Activated CD8-positive, alpha-beta memory T cell treated with anti-CD3 and anti-CD28 coated beads, Interleukin-2, amount 50 U/mL, for 24 hours (primary cell): ENCODE measurements around the gene STRN.
"Not testable (repeated sequence)": the region's sequence is repeated elsewhere in the genome, so short reads cannot be mapped to it uniquely, and the experiment has no call there.

Experiments
- DNase-seq: peaks from one replicate; pipeline ENCODE4 v3.0.0-alpha.2; 2020; ENCODE audit errors: extremely low read depth

Gene STRN

DNA sequence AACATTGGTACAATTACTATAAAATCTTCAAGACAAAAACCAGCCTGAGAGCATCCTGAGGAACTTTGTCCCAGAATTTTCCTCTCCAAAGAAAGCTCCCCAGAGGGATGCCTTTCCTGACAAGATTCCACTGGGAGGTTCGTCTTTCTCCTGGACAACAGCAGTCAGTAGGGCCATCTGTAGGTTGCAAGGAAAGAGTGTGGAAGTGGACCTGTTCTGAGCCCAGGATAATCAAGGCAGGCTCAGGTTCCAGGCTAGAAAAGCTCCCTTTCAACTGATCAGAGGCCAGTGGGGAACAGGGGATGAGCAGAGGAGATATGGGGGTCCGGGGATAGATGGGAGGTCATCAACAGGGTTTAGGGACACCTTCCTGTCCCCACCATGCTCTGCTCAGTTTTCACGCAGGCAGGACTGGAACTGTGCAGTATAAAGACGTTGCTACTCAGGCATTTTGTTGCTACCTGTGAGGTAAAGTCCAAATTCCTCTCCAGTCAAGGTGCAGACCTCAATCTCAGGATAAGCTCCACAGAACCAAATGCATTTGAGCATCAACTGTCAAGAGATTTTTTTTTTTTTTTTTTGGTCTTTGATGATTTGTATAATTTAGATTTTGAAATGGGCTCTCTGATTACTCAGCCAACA, 126.2 kb downstream of the STRN start:
- DNase-seq = no peak

GRCh38 chr2:36834731-36835524, 131.4 kb downstream of the STRN start:
- no peak for DNase-seq

GRCh38 chr2:36834203-36834602, 132.1 kb downstream of the STRN start:
- DNase-seq = no peak

DNA sequence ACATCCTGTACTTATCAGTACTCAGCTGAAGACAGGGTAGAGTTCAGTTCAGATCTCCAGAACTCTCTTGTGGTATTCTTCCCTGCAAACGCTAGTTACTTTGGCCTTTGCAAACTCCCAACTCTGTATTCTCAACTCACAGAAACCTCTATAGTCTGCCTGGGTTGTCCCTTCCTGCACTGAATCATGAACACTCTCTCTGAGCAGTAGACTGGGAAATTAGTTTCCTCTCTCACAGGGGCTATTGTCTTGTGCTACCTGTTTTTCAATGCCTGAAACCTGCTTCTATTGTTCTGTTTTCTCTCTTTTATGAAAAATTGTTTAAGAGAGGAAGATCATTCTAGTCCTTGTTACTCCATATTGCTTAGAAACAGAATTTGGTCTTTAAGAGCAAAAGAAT, 135.2 kb downstream of the STRN start:
- no peak for DNase-seq

- DNase-seq = not testable (repeated sequence)
Measured at GRCh38 chr2:36824683-36825082, 141.7 kb downstream of the STRN start.

DNA sequence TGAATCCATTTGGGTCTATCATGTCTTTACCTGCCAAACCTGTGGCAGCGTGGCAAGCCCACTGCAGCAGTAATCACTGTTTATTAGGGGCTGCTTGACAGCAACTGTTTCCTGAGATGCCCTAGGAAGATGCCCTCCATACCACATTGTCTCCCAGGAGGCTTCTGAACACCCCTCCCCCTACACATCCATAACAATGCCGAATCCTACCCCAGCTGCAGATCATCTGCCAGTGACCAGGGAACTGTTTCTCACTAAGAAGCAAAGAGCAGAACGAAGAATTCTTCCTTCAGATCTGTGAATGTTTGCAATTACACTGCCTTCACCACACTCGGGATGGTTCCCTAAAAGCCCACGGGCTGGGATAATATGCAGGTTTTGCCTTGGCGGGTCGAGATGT, 142.1 kb downstream of the STRN start:
- no peak for DNase-seq

DNA sequence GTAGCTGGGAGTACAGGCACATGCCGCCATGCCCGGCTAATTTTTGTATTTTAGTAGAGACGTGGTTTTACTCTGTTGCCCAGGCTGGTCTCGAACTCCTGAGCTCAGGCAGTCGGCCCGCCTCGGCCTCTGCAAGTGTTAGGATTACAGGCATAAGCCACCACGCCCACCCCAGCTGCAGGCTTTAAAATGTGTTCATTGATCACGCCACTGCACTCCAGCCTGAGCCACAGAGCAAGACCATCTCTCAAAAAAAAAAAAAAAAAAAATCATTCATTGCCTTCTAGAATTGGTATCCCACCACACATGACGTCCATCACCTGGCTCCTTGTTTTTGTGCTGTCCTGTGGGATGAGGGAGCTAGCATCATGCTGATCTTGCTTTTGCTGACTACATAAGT, 142.5 kb downstream of the STRN start:
- no peak for DNase-seq

DNA sequence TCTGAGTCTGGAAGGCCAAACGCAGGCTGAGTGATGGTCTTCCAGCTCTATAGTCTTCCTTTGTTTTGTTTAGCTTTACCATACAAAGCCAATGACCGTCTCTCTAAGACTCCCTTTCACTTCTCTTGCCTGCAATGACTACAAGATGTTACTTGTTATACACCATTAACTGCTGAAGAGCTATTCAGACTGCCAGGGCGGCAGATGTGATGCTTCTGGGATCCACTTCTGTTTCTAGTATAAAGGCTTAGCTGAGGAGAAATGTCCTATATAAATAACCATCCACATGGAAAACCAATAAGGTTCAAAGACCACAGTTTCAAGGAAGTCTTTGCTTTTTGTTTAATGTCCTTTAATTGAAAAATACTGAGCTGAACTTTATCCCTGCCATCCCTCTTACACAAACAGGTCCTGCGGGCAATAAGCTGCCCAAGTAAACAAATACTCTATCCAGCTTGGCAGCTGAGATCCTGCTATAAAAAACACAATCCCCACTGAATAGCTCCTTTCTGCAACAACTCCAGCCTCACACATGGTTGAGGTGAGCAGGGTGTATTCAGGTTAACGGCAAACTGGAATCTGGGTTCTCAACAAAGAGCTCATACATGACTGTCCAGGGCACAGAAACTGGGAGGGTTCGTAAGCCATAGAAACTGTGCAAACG, 145.3 kb downstream of the STRN start:
- DNase-seq = no peak

GRCh38 chr2:36819095-36819711, 147.1 kb downstream of the STRN start:
- no peak for DNase-seq

- DNase-seq = no peak
Measured at GRCh38 chr2:36818542-36818941, 147.8 kb downstream of the STRN start.

- DNase-seq = no peak
Measured at GRCh38 chr2:36812196-36812595, 154.1 kb downstream of the STRN start.

GRCh38 chr2:36811071-36811470, 155.3 kb downstream of the STRN start:
- no peak for DNase-seq

DNA sequence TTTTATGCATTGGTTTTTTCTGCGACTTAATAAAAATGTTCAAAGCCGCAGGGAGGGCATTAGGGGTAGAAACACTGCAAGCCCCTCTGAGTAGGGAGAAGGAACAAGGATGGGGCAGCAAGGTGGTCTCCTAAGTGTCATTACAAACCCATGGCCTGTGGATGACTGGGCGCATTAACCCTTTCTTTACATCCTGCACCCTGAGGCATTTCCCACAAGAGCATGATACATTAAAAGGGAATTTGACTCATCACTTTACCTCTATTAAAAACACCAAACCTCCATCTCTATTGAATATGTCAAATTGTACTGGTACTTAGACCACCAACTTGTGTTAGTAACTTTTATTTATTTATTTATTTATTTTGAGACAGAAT, 157.3 kb downstream of the STRN start:
- DNase-seq = no peak

DNA sequence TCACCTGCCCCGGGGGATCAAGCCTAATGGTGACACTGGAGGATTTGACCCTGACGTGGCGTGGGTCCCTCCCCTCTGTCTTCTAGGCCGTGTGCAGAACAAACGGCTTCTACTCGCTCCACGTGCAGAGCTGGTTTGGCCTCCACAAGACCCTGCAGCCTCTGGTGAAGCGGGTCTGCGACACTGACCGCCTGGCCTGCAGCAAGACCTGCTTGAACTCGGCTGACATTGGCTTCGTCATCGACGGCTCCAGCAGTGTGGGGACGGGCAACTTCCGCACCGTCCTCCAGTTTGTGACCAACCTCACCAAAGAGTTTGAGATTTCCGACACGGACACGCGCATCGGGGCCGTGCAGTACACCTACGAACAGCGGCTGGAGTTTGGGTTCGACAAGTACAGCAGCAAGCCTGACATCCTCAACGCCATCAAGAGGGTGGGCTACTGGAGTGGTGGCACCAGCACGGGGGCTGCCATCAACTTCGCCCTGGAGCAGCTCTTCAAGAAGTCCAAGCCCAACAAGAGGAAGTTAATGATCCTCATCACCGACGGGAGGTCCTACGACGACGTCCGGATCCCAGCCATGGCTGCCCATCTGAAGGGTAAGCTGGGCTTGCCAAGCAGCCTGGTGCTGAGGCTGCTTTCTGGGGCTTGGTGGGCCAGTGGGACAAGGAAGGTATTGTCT, 157.8 kb downstream of the STRN start:
- DNase-seq = no peak

DNA sequence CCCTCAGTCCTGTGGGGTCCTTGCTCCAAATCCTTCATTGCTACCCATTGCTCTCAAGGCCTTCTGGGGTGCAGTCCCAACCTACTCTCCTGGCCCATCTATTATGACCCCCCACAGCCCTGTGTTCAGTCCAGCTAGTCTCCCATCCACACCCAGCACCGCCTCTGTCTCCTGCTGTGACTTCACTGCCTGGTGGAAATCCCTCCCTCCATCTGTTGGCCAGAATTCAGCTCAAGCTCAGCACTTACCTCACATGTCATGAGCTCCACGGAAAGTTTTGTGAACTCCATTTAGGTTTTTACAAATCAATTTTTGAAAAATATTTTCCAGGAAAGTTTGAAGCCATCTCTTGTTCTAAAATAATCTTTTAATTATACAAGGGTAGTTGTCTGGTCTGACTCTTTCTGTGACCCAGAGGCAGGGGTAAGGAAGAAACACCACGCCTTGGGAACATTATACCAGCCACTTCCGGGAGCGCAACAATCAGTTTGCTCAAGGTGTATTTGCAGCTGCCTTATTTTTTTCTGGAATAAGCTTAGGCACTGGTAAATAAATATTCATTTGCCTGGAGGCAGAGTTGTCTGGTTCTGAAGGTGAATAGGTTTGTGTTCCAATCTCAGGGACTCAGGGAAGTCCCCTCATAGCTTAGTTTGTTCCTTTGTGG, 159.0 kb downstream of the STRN start:
- DNase-seq = no peak

- no peak for DNase-seq
Measured at GRCh38 chr2:36805635-36806224, 160.6 kb downstream of the STRN start.

DNA sequence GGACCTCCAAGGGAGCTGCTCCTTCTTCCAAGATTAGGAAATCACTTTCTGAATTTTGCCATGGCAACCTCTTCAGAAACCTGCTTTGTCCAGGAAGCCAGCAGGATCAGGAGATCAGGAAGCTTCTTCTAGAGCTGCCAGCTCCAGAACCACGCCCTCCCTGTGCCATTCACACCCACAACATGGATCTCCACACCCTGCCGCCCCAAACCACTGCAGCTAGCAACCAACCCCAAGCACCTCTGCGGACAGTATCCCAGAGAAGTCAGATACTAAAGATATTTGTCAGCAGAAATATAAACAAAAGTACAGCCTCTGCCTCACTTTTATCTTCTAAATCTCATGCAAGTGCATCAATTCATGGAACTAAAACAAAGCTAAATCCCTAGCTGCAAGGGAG, 163.4 kb downstream of the STRN start:
- DNase-seq = no peak

GRCh38 chr2:36801088-36801487, 165.2 kb downstream of the STRN start:
- no peak for DNase-seq

DNA sequence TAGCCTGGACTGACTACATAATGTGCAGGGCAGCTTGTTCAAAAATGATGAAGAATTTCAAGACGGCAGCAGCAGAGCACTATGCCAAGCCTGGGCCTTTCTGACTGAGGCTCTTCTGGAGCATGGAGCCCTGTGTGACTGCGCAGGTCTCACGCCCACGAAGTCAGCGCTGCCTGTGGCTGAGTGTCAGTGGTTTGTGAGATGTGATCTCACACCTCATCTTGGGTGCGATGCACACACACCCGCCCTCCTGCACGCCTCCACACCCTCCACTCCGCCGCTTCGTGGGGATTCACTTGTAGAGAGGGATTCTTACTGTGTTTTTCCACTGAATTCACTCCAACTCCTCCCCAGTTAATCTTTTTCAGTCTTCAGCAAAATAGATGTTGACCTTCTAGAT, 166.0 kb downstream of the STRN start:
- DNase-seq = peak; percentile 36

DNA sequence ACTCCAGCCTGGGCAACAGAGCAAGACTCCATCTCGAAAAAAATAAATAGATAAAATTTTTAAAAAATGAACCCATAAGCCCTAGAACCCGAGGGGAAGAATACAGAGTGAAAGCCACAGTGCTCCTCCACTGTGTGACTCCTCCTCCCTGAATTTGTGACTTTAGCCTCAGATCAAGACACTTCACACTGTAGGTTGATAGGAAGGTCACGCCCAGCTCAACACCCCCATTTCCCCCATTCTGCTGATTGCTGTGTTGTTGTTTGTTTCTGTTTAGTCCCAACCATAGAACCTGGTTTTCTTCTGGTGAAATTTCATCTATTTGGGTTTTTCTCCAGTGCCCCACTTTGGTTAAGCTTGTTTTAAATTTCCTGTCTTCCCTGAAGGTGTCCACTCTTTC, 167.6 kb downstream of the STRN start:
- DNase-seq = no peak
